ENCODE measurements around the gene BID. TPM values are rescaled to one million over a fixed set of nuclear protein-coding genes. Genes with fewer than 3 reads are reported as not detected.

The BID gene
- total and polyA plus RNA-seq, 10 of the 15 experiments (the other 5 are each of a cell fraction or from before 2014, with no cell fraction given), result 7.9 to 241 (median 136) TPM

- 80% methylated on average over 31 of the region's 32 CpGs for WGBS (ENCODE audit: insufficient coverage, insufficient replicate concordance, low lambda C conversion rate, missing lambda C conversion rate)
- Histone ChIP-seq H3K27ac (ENCODE audit: control insufficient read depth, insufficient read depth) (no peak overlapping the region), H3K4me2 (ENCODE audit: control insufficient read depth, insufficient read depth) (no peak overlapping the region), H4K20me1 (ENCODE audit: control insufficient read depth, insufficient read depth) (no peaks in the 10 kb centered on the region), H3K4me1 (ENCODE audit: control insufficient read depth, insufficient read depth, low read length) (peaks cover 20% of the 10 kb centered on the region), H2AFZ (ENCODE audit: control insufficient read depth, low read depth, low read length) (no peak overlapping the region), H3K27me3 (replicated peaks in 1 of 2; ENCODE audit: control insufficient read depth in 2 of 2, insufficient read depth in 2 of 2, low read length in 1 of 2) (no peaks in the 10 kb centered on the region), H3K9me3 (replicated peaks; ENCODE audit: control insufficient read depth, insufficient read depth, low read length) (no peaks in the 10 kb centered on the region), H3K36me3 (ENCODE audit: control insufficient read depth in 2 of 2, insufficient read depth in 2 of 2, low read length in 1 of 2) (peaks cover 0 to 14% of the 10 kb centered on the region in 2 experiments; a peak in 2 of 4 replicates), H3K4me3 (no peak overlapping the region), H3K9ac (ENCODE audit: control insufficient read depth, insufficient read depth, low read length) (no peak overlapping the region), H3K79me2 (ENCODE audit: control insufficient read depth, insufficient read depth, low read length) (no peaks in the 10 kb centered on the region)
- RAD21 ChIA-PET (ENCODE audit: unreplicated experiment), result interaction anchor here (1.0 kb wide), 1 partner anchor 9 kb away, joined by 4 read pairs; no protein-coding TSS in a partner anchor
- DNase-seq (ENCODE audit: low read depth, low spot score) (no peak), FAIRE-seq (no peak), ATAC-seq (no peak)
- CTCF ChIA-PET, result interaction anchor here (0.6 to 1.4 kb wide), 3 partner anchors 45 to 340 kb away, joined by 3 to 5 read pairs (median 3); no protein-coding TSS in a partner anchor
- no TSS peak for BruUV-seq (replicated peaks)
- SMC1A ChIA-PET (ENCODE audit: uncharacterized antibody, unreplicated experiment), result interaction anchor here (1.1 kb wide), 1 partner anchor 287 kb away, joined by 3 read pairs; no protein-coding TSS in a partner anchor
- POLR2A ChIA-PET, result no interaction called here
- in situ Hi-C loops (cut with MboI) (no loop called here), intact Hi-C loops (cut with micrococcal nuclease; ENCODE audit: unreplicated experiment) (no loop called here)
- TF ChIP-seq EED (IDR thresholded peaks at IDR 0.05; ENCODE audit: low read depth) (no peak), RELA (IDR thresholded peaks at IDR 0.05; ENCODE audit: borderline replicate concordance, partially characterized antibody) (no peak), NBN (IDR thresholded peaks at IDR 0.05) (no peak), SMAD5 (IDR thresholded peaks at IDR 0.05; ENCODE audit: low read depth) (no peak), TCF3 (IDR thresholded peaks at IDR 0.05; ENCODE audit: borderline replicate concordance, insufficient read depth, low read depth, low read length) (no peak), ZBTB33 (IDR thresholded peaks at IDR 0.05) (no peak), BCL11A (IDR thresholded peaks at IDR 0.05; ENCODE audit: low read depth, low read length) (no peak), CREB1 (IDR thresholded peaks at IDR 0.05; ENCODE audit: low read depth) (no peak), MYB (IDR thresholded peaks at IDR 0.05; ENCODE audit: borderline replicate concordance, low read depth, low read length) (no peak), BMI1 (IDR thresholded peaks at IDR 0.05; ENCODE audit: borderline replicate concordance) (no peak), ELK1 (IDR thresholded peaks at IDR 0.05; ENCODE audit: low read depth, low read length) (no peak), CBX3 (IDR thresholded peaks at IDR 0.05; ENCODE audit: borderline replicate concordance, low read depth) (no peak), IRF4 (IDR thresholded peaks at IDR 0.05; ENCODE audit: low read depth, low read length) (no peak), EP300 (IDR thresholded peaks at IDR 0.05; ENCODE audit: borderline replicate concordance in 1 of 2, control insufficient read depth in 1 of 2, low read depth in 2 of 2, low read length in 2 of 2) (no peak)
These were observed 14.5 kb upstream of the BID start for GRCh38 chr22:17788528-17789378.

Data from GM12878 (cell line).